Stimulated activated CD4-positive, alpha-beta T cell treated with anti-CD3 and anti-CD28 coated beads, Interleukin-4, amount 100 ng/mL, for 1 hour (primary cell): ENCODE results near the gene PITHD1.
"Not testable (repeated sequence)": the region's sequence is repeated elsewhere in the genome, so short reads cannot be mapped to it uniquely, and the experiment has no call there.

Experiments
- DNase-seq: peaks from one replicate; pipeline ENCODE4 v3.0.0-alpha.2; 2020

The PITHD1 gene

GRCh38 chr1:23827717-23828116 lies 49.5 kb downstream of the PITHD1 start:
- no peak for DNase-seq

- DNase-seq: not testable (repeated sequence)
Observed at GRCh38 chr1:23834156-23834555, 55.9 kb downstream of the PITHD1 start.

GRCh38 chr1:23836037-23836436 lies 57.8 kb downstream of the PITHD1 start:
- no peak for DNase-seq
